Measurements from ENCODE around the gene IFNAR1. TPM values are rescaled to one million over a fixed set of nuclear protein-coding genes. Genes with fewer than 3 reads are reported as not detected.

Gene IFNAR1
- total and polyA plus RNA-seq, 9 of the 15 experiments (the other 6 are each of a cell fraction or from before 2014, with no cell fraction given): 8.6 to 31.8 (median 14.8) TPM

DNA sequence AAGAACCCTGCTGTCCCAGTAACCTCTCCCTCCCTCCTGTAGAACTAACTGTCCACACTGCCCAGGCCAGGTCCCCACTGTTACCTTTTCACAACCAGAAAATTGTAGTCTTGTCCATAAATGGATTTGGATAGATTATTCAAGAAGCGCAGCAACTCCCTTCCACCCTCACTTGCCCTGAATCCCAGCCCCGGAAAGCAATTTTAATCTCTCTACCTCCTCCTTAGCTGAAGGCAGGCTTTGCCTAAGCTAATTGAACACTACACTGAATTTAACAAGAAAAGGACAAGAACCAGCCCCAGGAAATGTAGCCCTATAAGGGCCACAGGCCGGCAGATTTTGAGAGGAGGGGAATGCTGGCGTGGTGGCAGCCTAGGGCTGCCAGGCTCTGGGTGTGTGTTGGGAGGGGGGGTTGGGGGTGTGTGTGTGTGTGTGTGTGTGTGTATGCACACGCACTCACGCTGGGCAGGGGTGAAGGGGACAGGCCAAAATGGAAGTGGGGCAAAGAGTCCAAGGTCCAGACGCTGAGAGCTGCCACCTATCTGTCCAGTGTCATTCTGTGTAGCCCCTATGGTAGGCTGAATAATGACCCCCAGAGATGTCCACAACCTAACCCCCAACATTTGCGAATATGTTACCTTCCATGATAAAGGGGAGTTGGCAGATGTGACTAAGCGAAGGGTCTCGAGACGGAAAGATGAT lies 67.7 kb downstream of the IFNAR1 start:
- H3K4me3 ChIP-seq: no peak overlapping the region
- intact Hi-C loops (cut with micrococcal nuclease) (no loop called here), in situ Hi-C loops (cut with MboI) (no loop called here)
- H4K20me1 ChIP-seq (replicated peaks; ENCODE audit: control insufficient read depth, insufficient read depth, low read length): no peaks in the 10 kb centered on the region
- CTCF ChIA-PET (ENCODE audit: low intra/inter-chr PET ratio): no interaction called here
- WGBS (ENCODE audit: insufficient coverage, low coverage, missing lambda C conversion rate): 39% methylated on average over 10 of the region's 11 CpGs
- no peak overlapping the region for H3K9ac ChIP-seq (ENCODE audit: insufficient read depth in 1 of 2, low read depth in 2 of 2, low read length in 2 of 2)
- no peak for ATAC-seq
- H3K4me2 ChIP-seq (ENCODE audit: insufficient read depth, low read length): no peak overlapping the region
- no TSS peak for BruUV-seq (replicated peaks)
- H3K36me3 ChIP-seq (ENCODE audit: control insufficient read depth, insufficient read depth, low read length): no peaks in the 10 kb centered on the region
- TF ChIP-seq CBX3 (IDR thresholded peaks at IDR 0.05; ENCODE audit: borderline replicate concordance in 1 of 2, low read length in 2 of 2) (no peak), SMARCE1 (IDR thresholded peaks at IDR 0.05) (no peak), ZNF518B (CRISPR knock-in tag; IDR thresholded peaks at IDR 0.05) (no peak), ZNF224 (CRISPR knock-in tag; IDR thresholded peaks at IDR 0.05) (no peak), PTRF (tag; IDR thresholded peaks at IDR 0.05) (no peak), GATAD2A (IDR thresholded peaks at IDR 0.05) (no peak), ZNF609 (CRISPR knock-in tag; IDR thresholded peaks at IDR 0.05; ENCODE audit: borderline replicate concordance) (no peak), FIP1L1 (IDR thresholded peaks at IDR 0.05; ENCODE audit: low read depth, low read length, poor library complexity, severe bottlenecking) (no peak), ZBTB17 (CRISPR knock-in tag; IDR thresholded peaks at IDR 0.05) (no peak), MAFF (IDR thresholded peaks at IDR 0.05; ENCODE audit: low read length) (no peak), NR1H2 (CRISPR knock-in tag; IDR thresholded peaks at IDR 0.05) (no peak)
- TF ChIP-seq, protein P1, sequence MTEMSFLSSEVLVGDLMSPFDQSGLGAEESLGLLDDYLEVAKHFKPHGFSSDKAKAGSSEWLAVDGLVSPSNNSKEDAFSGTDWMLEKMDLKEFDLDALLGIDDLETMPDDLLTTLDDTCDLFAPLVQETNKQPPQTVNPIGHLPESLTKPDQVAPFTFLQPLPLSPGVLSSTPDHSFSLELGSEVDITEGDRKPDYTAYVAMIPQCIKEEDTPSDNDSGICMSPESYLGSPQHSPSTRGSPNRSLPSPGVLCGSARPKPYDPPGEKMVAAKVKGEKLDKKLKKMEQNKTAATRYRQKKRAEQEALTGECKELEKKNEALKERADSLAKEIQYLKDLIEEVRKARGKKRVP (CRISPR knock-in tag; IDR thresholded peaks at IDR 0.05): no peak
- H3K79me2 ChIP-seq (ENCODE audit: control insufficient read depth, insufficient read depth, low read length): no peaks in the 10 kb centered on the region
- no peaks in the 10 kb centered on the region for H3K9me3 ChIP-seq (replicated peaks; ENCODE audit: control insufficient read depth, insufficient read depth, low read depth, low read length)
- peaks cover 0 to 8% of the 10 kb centered on the region in 2 experiments; a peak in 1 of 5 replicates for H3K27me3 ChIP-seq (ENCODE audit: control insufficient read depth in 2 of 2, insufficient read depth in 2 of 2, low read length in 2 of 2)
- H3K9me1 ChIP-seq (ENCODE audit: control insufficient read depth, insufficient read depth, low read length): no peaks in the 10 kb centered on the region
- no peak for DNase-seq (ENCODE audit: extremely low read depth in 1 of 4, low spot score in 3 of 4)
- H3K27ac ChIP-seq (ENCODE audit: extremely low read depth, low read depth, low read length): no peak overlapping the region
- POLR2A ChIA-PET: interaction anchor here (0.6 to 0.9 kb wide), 3 partner anchors 14 to 102 kb away, joined by 3 read pairs; no protein-coding TSS in a partner anchor
- H3K4me1 ChIP-seq (replicated peaks in 1 of 2; ENCODE audit: control insufficient read depth in 2 of 2, insufficient read depth in 2 of 2, low read length in 2 of 2): no peaks in the 10 kb centered on the region
- H2AFZ ChIP-seq (ENCODE audit: low read depth, low read length): no peak overlapping the region
- FAIRE-seq: no peak
